ENCODE results near the gene MEGF11.
"Not testable (repeated sequence)": the region's sequence is repeated elsewhere in the genome, so short reads cannot be mapped to it uniquely, and the experiment has no call there.

The MEGF11 gene

DNA sequence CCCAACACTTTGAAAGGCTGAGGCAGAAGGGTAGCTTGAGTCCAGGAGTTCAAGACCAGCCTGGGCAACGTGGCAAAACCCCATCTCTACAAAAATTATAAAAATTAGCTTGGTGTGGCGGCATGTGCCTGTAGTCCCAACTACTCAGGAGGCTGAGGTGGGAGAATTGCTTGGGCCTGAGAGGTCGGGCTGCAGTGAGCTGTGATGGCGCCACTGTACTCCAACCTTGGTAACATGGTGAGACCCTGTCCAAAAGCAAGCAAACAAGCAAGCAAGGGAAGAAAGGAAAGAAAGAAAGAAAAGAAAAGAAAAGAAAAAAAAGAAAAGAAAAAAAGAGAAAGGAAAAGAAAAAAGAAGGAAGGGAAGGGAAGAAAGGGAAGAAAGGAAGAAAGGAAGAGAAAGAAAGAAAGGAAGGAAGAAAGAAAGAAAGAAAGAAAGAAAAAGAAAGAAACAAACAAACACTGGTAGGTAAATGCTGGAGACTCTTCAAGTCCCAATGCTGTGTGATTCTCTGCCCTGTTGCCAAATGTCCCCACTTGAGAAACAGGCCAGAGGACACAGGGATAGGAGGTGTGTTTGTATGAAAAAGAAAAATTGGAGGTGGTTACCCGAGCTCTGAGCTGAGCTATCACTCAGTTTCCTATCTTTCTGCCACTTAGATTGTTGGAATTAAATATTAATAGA is 263.1 kb downstream of the MEGF11 start:
- DNase-seq: no peak

DNA sequence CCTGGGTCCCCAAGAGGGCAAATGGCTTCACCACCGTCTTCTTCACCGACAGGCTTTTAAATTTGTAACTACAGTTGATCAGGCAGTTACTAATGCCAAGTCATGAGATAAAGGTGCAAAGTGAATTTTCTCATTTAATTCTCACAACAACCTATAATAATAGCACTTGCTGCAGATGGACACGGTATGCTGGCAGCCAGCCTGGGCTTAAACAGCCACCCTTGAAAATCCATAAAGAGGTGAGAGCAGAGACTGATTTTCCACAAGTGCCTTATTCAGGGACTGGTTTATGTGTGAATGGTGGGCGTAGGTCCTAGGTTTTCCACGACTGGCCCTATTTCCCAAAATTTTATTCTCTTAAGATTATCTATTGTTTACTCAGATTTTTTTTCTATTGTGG is 266.4 kb downstream of the MEGF11 start:
- no peak for DNase-seq

DNA sequence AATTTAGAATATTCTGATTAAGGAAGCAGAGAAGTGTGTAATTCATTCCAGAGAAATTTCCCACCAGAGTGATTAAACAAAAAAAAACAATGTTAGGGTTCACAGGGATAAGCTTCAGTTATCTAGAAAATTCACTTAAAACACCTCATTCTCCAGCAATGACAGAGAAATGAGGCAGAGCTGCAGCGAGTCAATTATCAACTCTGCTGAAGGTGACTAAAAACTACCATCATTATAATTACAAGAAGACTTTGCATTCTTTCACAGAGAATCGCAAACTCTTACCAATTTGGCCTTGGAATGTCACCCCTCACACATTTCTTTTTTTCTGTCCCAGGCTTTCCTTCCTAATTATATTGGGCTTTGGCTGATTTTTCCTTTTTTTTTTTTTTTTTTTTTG is 267.1 kb downstream of the MEGF11 start:
- no peak for DNase-seq

DNA sequence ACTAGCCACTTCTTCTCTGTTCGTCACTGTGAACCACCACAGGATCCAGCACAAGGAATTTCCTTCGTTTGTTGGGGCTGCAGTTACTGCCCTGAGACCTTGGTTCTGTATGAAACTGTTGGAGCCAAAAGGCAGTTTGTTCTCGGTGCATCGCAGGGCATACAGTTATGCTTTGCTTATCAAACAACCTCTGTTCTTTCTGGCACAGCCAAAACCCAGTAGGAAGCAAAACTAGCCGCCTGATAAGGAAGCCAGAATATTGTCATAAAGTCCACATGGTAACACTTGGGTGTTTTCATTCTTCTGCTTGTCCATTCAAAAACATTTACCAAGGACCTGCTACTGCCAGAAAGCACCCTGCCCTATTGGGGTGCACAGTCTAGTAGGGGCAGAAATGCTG is 268.2 kb downstream of the MEGF11 start:
- DNase-seq: no peak

DNA sequence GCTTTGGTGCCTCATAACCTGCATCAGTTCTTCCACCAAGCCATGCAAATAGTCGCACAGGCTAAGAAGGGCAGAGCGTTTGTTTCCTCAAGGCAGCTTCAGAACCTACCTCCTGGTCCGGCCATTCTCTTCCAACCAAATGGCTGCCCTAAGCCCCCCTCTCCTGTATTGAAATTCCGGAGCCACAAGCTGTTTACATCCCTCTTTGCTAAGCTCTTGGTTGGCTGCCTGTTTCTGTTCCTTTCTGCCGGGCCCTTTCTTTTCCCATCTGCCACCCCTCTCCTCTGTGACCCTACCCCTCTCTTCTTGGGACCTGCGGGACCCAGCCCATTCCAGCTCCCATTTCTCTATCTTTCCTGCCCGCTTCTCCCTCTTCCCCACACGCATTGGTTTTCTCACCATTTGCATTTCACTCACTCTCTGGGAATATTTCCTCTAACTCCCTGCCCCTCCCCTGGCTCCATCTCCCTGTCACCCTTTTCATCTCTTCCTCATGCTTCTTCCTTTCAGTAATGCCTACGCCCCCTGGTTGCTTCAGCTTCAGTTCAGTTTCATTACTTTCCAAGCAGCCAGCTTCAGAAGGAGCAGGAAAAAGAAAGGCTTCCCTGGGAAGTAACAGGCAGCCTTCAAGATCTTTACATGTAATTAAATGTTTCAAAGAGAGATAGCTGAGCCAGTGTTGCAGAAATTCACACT is 270.8 kb downstream of the MEGF11 start:
- DNase-seq: no peak

DNA sequence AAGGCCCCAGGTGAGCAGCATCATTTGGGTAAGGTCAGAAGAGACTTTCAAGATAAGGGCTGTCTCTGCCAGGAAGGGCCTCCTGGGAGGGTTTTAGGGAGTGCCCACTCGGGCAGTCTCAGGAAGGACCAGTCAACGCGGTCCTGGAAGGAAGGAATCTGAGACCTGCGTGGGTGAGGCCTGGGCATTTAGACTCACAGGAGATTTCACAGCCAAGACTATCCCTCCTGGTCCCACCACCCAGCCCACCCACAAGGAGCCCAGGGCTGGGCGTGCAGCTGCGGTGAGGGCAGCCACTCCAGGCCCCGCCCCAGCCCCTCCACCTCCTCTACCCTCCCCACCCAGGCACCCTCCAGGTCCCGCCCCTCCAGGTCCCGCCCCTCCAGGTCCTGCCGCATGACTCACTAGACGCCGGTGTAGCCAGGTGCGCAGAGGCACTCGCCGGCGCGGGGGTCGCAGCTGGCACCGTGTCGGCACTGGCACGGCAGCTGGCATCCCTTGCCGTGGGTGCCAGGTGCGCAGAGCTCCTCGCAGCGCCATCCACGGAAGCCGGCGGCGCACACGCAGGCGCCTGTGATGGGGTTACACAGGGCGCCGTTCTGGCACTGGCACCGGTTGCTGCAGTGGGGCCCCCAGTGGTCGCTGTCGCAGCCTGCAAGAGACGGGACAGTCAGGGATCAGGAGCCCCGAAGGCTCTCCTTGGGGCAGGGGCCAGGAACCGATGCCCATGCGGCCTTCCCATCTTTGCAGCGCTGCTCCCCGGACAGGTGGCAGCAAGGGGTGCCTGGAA is 271.5 kb downstream of the MEGF11 start:
- no peak for DNase-seq

DNA sequence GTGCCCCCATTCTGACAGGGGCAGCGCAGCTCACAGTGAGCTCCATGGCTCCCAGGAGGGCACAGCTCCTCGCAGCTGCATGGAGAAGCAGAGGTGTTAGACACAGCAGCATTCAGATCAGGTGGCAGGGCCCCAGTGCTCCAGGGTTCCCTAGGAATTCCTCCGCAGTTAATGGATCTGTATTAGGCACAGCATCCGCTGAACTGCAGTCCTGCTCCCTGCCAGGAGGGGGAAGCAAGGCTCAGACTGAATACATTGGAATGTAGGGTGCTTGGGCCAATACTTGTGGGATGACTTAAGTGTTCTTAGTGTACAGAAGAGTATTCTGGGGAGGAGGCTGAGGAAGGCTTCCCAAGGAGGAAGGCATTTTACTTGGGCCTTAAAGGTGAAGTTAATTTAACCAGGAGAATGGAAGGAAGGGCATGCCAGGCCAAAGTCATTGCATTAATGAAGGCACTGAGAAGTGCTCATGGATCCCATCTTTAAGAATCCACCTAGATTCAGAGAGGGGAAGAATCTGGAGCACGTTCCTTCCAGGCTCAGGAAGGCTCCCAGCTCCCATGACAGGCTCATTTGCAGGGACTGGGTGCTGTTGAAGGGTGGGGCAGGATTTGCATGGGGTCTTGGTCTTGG is 272.6 kb downstream of the MEGF11 start:
- peak; percentile 9 for DNase-seq

DNA sequence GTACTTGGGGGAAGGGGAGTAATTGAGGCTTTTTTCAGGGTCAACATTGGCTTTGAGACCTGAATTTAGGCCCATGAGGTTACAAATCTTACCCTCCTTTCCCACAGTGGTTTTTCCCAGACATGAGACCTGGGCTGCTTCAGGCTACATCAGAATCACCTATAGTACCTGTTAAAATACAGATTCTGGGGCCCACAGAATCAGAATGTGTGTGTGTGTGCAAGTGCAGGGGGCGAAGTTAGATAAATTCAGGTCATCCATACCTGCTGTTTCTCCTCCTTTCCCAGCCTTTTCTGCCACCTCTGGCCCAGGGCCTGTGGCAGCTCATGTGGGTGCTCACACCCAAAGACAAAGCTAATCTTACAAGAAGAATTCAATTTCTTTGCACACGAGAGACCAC is 273.7 kb downstream of the MEGF11 start:
- no peak for DNase-seq

DNA sequence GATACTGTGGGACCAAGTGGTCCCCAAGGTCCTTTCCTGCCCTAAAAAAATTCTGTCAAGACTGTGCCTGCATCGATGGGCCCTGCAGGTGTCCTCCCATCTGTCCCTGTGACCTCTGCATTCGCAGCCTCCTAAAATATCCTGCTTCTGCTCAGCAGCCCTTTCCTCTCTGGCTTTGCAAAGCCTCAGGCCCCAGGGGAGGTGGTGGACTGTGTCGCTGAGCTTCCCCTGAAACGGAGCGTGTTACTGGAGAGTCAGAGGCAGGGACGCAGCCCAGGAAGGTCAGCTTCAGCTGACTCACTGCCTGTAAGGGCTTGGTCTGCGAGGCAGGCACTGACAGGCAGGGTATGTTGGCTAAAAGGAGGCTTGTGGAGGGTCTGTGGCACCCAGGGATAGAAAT is 274.2 kb downstream of the MEGF11 start:
- DNase-seq: no peak

DNA sequence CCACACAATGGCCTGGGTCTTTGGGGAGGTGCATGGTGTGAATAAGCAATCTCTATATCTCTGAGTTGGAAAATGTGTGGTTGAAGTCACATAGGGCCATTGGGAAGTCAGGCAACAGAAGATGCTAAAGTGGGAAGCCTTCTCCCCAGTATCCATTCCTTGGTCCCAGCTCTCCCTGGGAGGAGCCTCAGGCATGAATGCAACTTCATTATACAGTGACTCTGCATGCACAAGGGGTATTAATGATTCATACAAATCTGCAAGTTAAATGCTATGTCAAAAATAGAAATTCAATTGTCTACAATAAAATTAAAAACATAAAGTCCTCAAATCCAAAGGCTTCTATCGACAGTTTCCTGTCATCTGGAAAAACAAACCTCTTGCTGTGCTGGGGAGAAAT is 275.4 kb downstream of the MEGF11 start:
- DNase-seq: no peak

DNA sequence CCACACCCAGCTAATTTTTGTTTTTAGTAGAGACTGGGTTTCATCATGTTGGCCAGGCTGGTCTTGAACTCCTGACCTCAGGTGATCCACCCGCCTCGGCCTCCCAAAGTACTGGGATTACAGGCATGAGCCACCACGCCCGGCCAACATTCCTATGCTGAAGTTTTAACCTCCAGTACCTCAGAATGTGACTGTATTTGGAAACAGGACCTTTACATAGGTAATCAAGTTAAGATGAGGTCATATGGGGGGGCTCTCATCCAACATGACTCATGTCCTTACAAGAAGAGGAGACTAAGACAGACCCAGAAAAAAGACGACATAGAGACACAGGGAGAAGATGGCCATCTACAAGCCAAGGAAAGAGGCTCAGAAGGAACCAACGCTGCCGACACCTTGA is 277.4 kb downstream of the MEGF11 start:
- DNase-seq: not testable (repeated sequence)

DNA sequence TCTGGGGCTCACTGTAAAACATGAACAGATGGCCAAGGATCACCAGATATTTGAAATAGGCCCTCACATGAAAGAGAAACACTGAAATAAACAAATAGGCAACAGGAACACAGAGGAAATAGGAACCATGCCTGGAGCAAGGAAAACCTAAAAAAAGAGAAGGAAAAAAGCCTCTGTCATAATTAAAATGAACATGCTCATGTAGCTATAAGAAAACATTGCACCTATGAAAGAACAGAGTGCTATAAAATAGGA is 281.9 kb downstream of the MEGF11 start:
- no peak for DNase-seq

DNA sequence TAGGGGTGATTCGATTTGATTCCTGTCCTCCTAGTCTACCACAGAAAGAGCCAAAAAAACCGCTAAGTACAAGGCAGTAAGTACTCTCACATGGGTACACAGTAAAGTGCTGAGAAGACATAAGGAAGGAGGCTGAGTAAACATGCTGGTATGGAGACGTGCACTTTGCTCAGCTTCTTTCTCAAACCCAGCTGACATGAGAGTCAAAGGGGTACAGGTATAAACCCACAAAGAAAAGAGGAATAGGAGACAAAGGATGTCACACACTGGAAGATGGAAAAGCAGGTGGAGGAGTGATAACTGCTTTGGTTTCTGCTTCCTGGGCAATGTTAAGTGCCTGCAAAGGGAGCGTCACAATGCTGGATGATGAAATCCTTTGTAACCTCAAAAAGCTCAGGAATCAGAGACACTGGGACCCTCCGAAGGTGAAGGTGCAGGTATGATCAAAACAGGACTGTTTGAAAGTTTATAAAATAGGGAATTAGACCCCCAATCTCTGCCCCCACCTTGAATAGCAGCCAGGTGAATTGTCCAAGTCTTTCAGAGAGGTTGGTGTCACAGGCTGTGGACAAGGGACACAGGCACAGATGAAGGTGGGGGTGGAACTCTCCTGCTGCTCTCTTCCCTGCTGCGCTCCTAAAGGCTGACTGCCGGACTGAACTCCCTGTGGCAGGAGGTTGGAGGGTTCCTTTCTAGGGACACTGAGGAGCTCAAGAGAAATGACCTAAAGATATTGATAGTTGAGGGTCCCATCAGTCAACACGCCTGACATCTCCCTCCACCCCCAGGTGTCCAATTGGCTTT is 282.4 kb downstream of the MEGF11 start:
- DNase-seq: no peak

DNA sequence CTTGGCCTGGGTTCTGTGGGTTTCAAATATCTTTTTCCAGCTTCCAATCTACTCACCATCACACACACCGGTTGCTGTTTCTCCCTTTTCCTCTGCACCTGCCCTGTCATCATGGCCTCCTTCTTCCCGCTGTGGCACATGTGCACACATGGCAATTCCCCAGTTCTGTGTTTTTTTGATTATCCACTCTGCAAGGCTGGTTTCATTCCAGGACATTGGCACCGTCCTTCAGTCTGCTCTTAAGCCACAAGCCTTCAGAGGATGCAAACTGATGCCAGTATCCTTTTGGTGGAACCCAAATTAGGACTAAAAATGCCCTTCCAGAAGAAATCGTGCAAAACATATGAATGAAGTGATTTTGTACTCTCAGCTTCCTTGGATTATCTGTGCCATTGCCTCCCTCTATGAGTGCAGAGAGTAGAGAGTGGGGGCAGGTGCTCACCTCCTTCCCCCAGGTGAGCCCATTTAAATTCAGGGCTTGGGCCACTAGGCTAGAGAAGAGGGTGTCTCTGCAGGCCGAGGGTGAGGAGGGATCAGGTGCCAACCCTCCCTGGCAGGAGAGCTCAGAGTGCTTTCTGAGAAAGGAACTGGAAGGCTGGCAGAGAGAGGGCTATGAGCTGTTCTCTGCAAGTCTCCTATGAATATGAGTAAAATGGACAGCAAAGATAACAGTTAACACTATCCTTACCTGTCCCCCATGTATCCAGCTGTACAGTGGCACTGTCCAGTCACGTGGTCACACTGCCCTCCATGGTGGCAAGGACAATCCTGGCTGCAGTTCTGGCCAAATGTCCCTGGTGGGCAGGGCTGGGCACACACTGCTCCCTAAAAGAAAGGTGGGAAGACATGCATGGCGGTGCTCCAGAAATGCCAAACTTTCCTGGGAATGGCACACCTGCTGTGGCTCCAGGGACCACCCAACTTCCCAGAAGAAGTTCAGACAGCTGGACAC is 283.4 kb downstream of the MEGF11 start:
- no peak for DNase-seq

DNA sequence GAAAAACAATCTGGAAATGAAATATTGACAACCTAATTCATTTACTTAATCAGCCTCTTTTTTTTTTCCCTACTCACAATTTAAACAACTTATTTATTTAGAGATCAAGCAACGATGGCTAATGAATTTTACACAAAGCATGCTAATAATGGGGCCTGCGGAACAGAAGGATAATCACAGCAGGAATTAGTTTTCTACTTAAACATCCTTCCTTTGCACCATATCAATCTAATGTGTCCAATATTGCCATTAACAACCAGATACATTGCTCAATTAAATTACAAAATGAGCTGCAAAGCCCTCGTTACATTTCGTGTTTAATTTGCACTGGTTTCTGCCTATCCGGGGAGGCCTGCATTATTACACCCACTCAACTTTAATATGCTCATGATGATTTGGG is 285.0 kb downstream of the MEGF11 start:
- DNase-seq: no peak

DNA sequence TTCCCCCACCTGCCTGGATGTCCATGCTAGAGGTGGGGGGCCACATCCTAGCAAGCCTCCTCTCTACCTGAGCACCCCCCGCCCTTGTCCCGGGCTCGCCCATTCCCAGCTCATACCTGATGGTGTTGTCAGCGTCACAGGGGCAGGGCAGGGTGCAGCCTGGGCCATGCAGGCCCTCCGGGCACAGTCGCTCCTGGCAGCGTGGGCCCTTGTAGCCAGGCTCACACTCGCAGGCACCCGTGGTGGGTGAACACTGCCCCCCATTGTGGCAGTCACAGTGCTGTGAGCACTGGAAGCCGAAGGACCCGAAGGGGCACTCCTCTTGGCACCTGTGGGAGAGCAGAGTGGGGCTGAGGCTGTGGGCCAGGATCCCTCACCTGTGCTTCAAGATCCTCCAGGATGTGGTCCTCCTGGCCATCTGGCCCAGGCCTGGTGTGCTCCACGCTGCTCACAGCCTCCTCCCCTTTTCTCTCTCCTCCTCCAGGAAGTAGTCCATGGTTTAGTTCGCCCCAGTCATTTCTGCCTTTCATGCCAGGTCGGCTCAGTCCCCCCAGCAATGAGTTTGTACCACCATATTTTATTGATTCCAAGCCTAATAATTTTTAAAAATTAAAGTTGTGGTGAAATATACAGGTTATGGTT is 288.6 kb downstream of the MEGF11 start:
- no peak for DNase-seq

DNA sequence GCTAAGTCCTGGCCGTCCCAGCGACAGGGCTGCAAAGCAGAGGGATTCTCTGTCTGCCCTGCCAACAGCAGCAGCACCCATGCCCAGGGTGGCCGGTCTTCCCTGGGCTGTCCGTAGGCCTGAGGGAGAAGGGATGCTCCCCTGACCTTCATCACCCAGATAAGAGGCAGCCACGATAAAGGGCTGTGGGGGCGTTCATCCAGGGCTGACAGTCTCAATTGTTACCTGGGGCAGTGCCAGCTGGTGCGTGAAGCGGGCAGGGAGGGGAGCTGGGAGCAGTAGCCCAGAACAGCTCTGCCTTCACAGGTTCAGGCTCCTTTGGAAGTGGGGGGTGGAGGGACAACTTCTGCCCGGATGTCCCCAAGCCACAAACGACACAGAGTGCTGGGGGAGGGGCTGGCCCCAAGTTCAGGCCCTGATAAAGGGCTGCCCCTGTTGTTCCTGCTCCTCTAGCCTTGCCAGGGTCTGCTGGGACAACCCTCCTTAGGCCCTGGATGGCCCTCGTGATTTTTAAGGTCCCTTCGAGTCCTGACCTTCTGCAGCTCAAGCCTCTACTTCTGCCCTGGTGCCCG is 289.6 kb downstream of the MEGF11 start:
- DNase-seq: no peak

DNA sequence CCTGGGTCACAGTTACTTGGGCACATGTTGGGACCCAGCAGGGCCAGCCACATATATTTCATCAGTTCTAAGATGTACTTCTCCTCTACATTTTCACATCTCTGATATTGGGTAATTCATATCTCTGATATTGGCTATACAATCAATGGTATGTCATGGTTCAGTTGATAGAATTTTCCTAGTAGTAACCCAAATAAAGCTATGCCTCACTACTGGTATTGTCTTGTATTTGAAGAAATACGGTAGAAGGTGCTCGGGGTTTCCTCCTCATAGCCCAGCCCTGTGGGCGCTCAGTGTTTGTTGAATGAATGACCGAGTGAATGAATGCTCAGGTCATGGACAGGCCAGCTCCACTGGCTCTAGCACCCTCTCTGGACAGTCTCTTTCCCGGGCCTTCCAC is 290.2 kb downstream of the MEGF11 start:
- DNase-seq: no peak

DNA sequence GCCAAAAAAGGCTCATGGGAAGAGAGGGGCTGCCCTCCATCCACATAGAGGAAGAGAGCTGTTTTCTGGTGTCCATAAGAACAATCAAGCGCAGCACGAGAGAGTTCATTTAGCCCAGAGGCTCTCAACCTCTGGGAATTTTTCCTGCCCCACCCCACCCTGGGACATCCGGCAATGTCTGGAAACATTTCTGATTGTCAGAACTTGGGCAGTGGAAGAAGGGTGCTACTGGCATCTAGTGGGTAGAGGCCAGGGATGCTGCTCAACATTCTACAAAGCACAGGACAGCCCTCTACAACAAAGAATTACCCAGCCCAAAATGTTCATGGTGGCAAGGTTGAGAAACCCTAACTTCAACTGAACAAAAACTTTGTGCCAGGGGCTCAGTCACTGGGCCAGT is 291.4 kb downstream of the MEGF11 start:
- DNase-seq: no peak

DNA sequence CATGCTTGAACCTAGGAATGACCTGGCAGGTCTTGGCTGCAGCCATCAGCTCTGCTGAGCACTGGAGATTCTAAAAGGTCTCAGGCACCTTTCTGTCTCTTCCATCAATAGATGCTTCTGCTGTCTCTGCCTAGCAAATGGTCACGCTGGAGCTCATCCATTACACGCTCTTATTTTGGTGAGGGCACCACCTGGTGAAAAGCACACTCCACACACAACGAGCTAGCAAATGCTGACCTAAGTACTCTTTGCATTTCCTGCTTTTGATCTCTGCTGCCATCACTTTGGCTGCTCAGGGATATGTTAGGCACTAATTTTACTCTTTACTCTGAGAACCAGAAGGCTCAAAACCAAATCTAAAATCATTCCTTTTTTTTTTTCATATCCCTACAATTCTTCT is 293.0 kb downstream of the MEGF11 start:
- no peak for DNase-seq

DNA sequence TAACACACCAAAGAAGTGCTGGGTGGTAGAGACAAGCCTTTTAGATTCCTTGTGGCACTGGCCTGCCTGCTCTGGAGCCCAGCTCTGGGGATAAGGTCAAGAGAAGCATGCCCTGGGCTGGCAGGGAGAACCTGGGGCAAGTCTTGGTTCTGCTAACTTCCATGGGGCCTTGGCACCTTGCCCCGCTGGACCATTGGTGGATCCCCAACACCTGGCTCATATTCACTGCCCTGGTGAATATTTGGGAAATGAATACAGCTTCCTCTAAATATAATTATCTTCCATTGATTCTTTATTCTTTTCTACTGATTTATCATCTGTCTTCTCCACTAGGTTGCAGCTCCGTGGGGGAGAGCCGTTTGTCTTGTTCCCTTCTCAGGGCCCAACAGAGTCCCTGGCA is 294.7 kb downstream of the MEGF11 start:
- no peak for DNase-seq
